HG03469 (cell line): ENCODE results near the gene NLRC3.
"Not testable (repeated sequence)": the region's sequence is repeated elsewhere in the genome, so short reads cannot be mapped to it uniquely, and the experiment has no call there.

Source experiments
- ATAC-seq: cut with Tn5 transposase; IDR thresholded peaks from one replicate; pipeline ENCODE4 v1.9.1; 2021; ENCODE audit warnings: mild to moderate bottlenecking, moderate library complexity, moderate number of reproducible peaks; ENCODE audit not compliant: unreplicated experiment

The NLRC3 gene

GRCh38 chr16:3519581-3519980 is 57.6 kb downstream of the NLRC3 start:
- ATAC-seq, result no peak

- ATAC-seq, result no peak
Measured at GRCh38 chr16:3518986-3519348, 58.2 kb downstream of the NLRC3 start.

DNA sequence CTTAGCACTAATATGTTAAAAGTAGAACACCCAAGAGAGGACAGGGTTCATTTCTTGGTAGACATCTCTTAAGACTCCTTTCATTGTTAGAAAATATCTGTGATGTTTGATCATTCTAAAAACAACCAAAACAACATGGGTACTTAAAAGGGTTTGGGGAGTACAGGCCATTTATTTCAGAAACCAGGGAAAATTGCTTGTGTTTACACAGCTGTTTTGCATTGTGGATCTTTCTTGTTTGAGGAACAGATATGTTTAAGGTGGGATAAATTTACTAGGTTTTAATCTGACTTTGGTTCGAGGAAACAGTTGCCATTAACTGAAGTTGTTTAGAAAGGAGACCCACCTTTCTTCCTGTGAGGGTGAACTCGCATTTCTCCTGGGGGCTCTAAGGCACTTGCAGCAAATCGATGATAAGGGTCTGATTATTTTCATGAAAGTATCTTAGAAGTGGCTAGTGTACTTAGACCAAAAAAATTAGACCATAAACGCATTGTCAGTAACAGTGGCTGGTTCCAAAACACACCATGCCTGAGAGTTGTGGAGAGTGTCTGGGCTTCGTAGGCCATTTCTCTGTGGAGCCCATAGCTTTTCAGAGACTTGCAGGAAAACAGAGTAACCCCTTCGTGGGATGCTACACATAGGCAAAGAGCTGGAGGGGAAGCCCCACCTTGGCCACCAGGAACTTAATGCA is 58.8 kb downstream of the NLRC3 start:
- no peak for ATAC-seq

GRCh38 chr16:3515897-3516296 is 61.3 kb downstream of the NLRC3 start:
- ATAC-seq, result no peak

DNA sequence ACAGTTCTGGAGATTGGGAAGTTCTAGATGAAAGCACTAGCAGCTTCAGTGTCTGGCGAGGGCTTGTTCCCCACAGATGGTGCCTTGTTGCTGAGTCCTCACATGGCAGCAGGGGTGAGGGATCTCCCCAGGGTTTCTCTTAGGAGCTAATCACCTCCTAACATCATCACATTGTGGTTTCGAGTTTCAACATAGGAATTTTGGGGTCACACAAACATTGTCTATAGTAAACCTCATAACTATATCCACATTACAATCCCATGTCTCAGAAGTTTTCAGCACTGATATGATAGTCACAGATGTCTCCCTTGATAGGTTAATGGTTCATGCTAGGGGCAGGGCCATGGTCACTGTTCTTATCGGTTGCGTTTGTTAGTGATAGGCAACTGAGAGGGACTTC is 62.6 kb downstream of the NLRC3 start:
- no peak for ATAC-seq

GRCh38 chr16:3513892-3514583 is 63.2 kb downstream of the NLRC3 start:
- no peak for ATAC-seq

DNA sequence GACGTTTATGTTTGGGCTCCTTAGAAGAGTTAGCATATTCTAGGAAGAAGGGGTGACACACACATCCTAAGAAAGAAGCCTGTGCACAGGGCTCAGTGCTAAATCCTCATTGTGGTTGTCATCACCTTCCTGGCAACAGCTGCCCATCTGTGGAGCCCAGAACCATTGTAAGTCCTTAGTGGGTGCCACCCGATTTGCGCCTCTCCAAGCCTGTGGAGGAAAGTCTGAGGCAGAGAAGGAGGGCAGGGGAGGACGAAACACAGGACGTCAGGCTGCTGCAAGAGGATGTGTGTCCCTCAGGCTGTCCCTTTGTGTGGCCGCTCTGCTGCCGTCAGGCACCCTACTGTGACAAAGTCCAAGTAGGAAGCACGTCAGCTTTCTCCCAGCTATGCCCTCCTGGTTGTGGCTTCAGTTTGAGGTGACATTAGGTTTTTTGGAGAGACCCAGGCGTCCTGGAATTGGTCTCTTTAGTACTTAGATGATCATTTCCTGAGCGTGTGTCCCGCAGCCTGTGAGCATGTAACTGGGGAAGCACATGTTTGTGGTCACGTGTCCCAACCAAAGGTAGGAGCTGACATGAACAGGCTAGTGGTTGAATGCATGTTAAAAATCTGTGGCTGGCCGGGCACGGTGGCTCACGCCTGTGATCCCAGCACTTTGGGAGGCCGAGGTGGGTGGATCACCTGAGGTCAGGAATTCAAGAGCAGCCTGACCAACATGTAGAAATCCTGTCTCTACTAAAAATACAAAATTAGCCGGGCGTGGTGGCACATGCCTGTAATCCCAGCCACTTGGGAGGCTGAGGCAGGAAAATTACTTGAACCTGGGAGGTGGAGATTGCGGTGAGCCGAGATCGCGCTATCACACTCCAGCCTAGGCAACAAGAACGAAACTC is 65.7 kb downstream of the NLRC3 start:
- no peak for ATAC-seq

- no peak for ATAC-seq
Measured at GRCh38 chr16:3510416-3510815, 66.8 kb downstream of the NLRC3 start.

- no peak for ATAC-seq
Measured at GRCh38 chr16:3509470-3509928, 67.7 kb downstream of the NLRC3 start.

GRCh38 chr16:3508736-3509135 is 68.5 kb downstream of the NLRC3 start:
- no peak for ATAC-seq

- ATAC-seq, result no peak
Measured at GRCh38 chr16:3503523-3503922, 73.7 kb downstream of the NLRC3 start.

- ATAC-seq, result no peak
Measured at GRCh38 chr16:3501783-3502400, 75.3 kb downstream of the NLRC3 start.

DNA sequence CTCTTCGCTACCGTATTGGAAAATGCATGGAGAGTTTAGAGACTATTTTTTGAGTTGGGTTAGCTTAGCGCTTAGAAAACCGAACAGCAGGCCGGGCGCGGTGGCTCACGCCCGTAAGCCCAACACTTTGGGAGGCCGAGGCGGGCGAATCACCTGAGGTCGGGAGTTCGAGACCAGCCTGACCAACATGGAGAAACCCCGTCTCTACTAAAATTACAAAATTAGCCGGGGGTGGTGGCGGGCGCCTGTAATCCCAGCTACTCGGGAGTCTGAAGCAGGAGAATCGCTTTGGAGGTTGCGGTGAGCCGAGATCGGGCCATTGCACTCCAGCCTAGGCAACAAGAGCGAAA is 75.8 kb downstream of the NLRC3 start:
- ATAC-seq, result not testable (repeated sequence)

DNA sequence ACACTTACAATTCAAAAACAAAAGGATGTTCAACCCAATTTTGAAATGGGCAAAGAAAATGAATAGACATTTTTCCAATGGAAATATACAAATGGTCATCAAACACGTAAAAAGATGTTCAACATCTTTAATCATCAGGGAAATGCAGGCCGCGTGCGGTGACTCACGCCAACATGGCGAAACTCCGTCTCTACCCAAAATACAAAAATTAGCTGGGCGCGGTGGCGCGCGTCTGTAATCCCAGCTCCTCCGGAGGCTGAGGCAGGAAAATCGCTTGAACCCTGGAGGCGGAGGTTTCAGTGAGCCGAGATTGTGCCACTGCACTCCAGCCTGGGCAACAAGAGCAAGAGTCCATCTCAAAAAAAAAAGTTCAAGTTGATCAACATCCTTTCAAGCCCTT is 78.2 kb downstream of the NLRC3 start:
- no peak for ATAC-seq

DNA sequence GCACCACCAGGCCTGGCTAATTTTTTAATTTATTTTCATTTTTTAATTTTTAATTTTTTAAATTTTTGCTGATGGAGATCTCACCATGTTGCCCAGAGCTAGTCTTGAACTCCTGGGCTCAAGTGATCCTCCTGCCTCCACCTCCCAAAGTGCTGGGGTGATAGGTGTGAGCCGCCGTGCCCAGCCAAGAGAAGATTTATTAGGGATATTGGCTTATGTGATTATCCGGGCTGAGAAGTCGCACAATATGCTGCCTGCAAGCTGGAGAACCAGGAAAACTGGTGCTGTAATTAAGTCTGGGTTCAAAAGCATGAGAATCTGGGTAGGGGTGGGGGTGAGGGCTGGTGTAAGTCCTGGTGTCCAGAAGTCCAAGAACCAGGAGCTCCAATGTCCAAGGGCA is 79.4 kb downstream of the NLRC3 start:
- ATAC-seq, result no peak

DNA sequence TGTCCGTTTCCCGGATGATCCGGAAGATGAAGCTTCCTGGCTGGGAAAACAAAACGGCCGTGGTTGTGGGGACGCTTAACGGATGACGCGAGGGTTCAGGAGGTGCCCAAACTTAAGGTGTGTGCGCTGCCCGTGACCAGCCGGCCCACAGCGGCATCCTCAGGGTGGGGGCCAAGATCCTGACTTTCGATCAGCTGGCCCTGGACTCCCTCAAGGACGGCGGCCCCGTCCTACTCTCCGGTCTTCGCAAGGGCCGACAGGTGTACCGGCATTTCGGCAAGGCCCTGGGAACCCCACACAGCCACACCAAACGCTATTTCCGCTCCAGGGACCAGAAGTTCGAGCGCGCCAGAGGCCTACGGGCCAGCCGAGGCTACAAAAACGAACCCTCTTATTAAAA is 80.8 kb downstream of the NLRC3 start:
- ATAC-seq, result no peak

DNA sequence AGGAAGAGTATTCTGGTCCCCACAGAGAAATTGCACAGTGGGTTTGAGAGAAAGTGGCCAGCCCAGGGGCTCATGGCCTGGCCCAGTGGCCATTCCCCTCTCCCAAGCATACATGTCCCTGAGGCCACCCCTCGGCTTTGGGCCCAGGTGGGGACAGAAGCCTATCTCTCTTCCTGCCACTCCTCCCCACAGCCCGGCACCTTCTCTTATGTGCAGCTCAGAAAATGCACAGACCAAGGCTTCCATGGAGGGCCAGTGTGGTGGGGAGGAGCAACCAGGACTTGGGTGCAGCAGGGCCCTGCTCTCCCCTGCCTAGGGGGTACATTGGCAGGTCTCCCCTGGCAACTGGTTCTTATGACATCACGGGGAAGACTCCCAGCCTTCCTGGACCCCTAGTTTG is 82.0 kb downstream of the NLRC3 start, which contains the start of gene C16orf90:
TSS of gene C16orf90 (minus strand) at position 314 of the 400 bp plus-strand sequence. CDS start at position 246, 68 bp downstream.
- ATAC-seq, result no peak

GRCh38 chr16:3494386-3494973 is 82.7 kb downstream of the NLRC3 start:
- no peak for ATAC-seq

- ATAC-seq, result no peak
Measured at GRCh38 chr16:3492356-3492755, 84.8 kb downstream of the NLRC3 start.

DNA sequence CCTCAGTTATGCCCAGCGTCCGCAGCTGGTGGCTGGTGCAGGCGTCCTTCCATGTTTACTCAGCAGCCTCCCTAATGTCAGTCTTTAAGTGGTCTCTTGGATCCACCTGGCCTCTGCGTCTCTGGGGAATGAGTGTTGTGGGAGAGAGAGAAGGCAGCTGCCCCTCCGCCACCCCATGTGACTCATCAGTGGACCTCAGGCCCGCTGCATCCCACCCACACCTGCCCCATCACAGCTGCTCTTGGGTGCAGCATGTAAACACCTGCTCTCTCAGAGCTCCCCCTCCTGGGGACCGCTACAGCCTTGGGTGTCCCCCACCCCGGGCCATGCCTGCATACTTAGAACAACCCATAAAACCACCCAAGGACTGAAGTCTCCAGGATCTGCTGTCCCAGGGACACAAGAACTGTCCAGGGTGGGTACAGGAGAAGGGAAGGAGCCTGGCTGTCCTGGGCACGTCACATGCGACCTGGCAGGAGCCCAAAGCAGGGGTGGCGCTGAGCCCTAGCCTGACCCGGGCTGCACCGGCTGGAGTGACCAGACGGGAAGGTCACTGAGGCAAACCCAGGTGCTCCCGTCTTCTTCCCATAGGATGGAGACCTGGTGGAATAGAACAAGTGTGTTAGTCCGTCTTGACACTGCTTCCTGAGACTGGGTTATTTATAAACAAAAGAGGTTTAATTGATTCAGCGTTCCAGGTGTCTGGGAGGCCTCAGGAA is 86.1 kb downstream of the NLRC3 start:
- ATAC-seq, result no peak
